Peyer's patch (tissue), 4 donors: Measurements from ENCODE around the gene COL6A3. TPM values are rescaled to one million over a fixed set of nuclear protein-coding genes. Genes with fewer than 3 reads are reported as not detected.

Experiments
- DNase-seq, 3 donors: peaks; one replicate each; pipeline ENCODE4 v3.0.0-alpha.2; 2017 to 2019
- H3K27ac ChIP-seq, 4 donors: fragments of 200-600 bp; sonication (generic); one replicate each; pipeline ENCODE4 v1.5.1; 2016 to 2019
- H3K27me3 ChIP-seq, 2 donors: fragments of 200-600 bp; sonication (generic); one replicate each; pipeline ENCODE4 v1.5.1; 2019
- H3K36me3 ChIP-seq, 3 donors: fragments of 200-600 bp; sonication (generic); one replicate each; pipeline ENCODE4 v1.5.1; 2016 to 2019
- H3K4me1 ChIP-seq, 4 donors: fragments of 200-600 bp; sonication (generic); one replicate each; pipeline ENCODE4 v1.5.1; 2016 to 2019
- H3K4me3 ChIP-seq, 4 donors: fragments of 200-600 bp; sonication (generic); 1 replicate in 3 of 4; 2 replicates in 1 of 4; pipeline ENCODE4 v1.5.1; 2016 to 2019; ENCODE audit warnings: mild to moderate bottlenecking in 1 of 4
- H3K9me3 ChIP-seq, 4 donors: fragments of 200-600 bp; sonication (generic); one replicate each; pipeline ENCODE4 v1.5.1; 2016 to 2019; ENCODE audit warnings: mild to moderate bottlenecking in 1 of 4
- CTCF ChIP-seq, 6 experiments: fragments of 450-650 bp in 4 of 6; fragments of 200-600 bp in 2 of 6; sonication (generic) in 1 of 6; IDR thresholded peaks; one replicate each; pipeline ENCODE4 v1.5.1; 2017 to 2019; ENCODE audit warnings: antibody characterized with exemption in 6 of 6, mild to moderate bottlenecking in 3 of 6, moderate library complexity in 1 of 6
- POLR2A ChIP-seq, 2 donors: fragments of 450-650 bp; IDR thresholded peaks; one replicate each; pipeline ENCODE4 v1.5.1; 2017; ENCODE audit warnings: antibody characterized with exemption in 2 of 2, mild to moderate bottlenecking in 2 of 2, moderate library complexity in 2 of 2
- total RNA-seq, 4 donors: library from RNA; depleted of rRNA; stranded (reverse); fragments of >200 nt; gene quantifications; one replicate each; pipeline ENCODE4 v1.1.0, GENCODE V29; 2016

COL6A3 gene
- total RNA-seq, 4 donors from 2014 or later: 51.7 to 172 (median 71.0) TPM

GRCh38 chr2:237441605-237442274, 27.8 kb upstream of the COL6A3 start:
- no peak for DNase-seq
- no peaks in the 10 kb centered on the region for H3K27me3 ChIP-seq
- no peak overlapping the region for H3K4me3 ChIP-seq
- TF ChIP-seq POLR2A (IDR thresholded peaks at IDR 0.05) (no peak), CTCF (IDR thresholded peaks at IDR 0.05) (no peak)
- peak overlapping the region; percentile 8 to 46 (median 26) for H3K27ac ChIP-seq
- no peaks in the 10 kb centered on the region for H3K36me3 ChIP-seq
- no peaks in the 10 kb centered on the region for H3K4me1 ChIP-seq
- H3K9me3 ChIP-seq: no peaks in the 10 kb centered on the region

- H3K27ac ChIP-seq: peak overlapping the region; percentile 8 to 49 (median 34)
Observed at GRCh38 chr2:237440819-237441281, 26.9 kb upstream of the COL6A3 start.

GRCh38 chr2:237438080-237438940, 24.3 kb upstream of the COL6A3 start:
- H3K27me3 ChIP-seq: no peaks in the 10 kb centered on the region
- no peaks in the 10 kb centered on the region for H3K9me3 ChIP-seq
- TF ChIP-seq POLR2A (IDR thresholded peaks at IDR 0.05) (no peak), CTCF (IDR thresholded peaks at IDR 0.05) (peak in 1 of 6 experiments; percentile 5)
- no peak overlapping the region for H3K4me3 ChIP-seq
- H3K27ac ChIP-seq: no peak overlapping the region
- DNase-seq: no peak
- no peaks in the 10 kb centered on the region for H3K36me3 ChIP-seq
- peaks cover 0 to 14% (median 0%) of the 10 kb centered on the region in 4 donors for H3K4me1 ChIP-seq

More at GRCh38 chr2:237440819-237441281, 26.9 kb upstream of the COL6A3 start:
- DNase-seq: no peak
- Histone ChIP-seq H3K4me3 (no peak overlapping the region), H3K9me3 (no peaks in the 10 kb centered on the region), H3K4me1 (no peaks in the 10 kb centered on the region), H3K36me3 (no peaks in the 10 kb centered on the region), H3K27me3 (no peaks in the 10 kb centered on the region)
- no peak for TF ChIP-seq POLR2A (IDR thresholded peaks at IDR 0.05)
- TF ChIP-seq CTCF (IDR thresholded peaks at IDR 0.05): no peak

GRCh38 chr2:237437566-237437965, 23.6 kb upstream of the COL6A3 start:
- Histone ChIP-seq H3K9me3 (no peaks in the 10 kb centered on the region), H3K4me1 (peaks cover 0 to 14% (median 0%) of the 10 kb centered on the region in 4 donors), H3K27ac (no peak overlapping the region), H3K4me3 (no peak overlapping the region), H3K27me3 (no peaks in the 10 kb centered on the region), H3K36me3 (no peaks in the 10 kb centered on the region)
- no peak for DNase-seq
- no peak for TF ChIP-seq POLR2A (IDR thresholded peaks at IDR 0.05)
- TF ChIP-seq CTCF (IDR thresholded peaks at IDR 0.05): no peak

DNA sequence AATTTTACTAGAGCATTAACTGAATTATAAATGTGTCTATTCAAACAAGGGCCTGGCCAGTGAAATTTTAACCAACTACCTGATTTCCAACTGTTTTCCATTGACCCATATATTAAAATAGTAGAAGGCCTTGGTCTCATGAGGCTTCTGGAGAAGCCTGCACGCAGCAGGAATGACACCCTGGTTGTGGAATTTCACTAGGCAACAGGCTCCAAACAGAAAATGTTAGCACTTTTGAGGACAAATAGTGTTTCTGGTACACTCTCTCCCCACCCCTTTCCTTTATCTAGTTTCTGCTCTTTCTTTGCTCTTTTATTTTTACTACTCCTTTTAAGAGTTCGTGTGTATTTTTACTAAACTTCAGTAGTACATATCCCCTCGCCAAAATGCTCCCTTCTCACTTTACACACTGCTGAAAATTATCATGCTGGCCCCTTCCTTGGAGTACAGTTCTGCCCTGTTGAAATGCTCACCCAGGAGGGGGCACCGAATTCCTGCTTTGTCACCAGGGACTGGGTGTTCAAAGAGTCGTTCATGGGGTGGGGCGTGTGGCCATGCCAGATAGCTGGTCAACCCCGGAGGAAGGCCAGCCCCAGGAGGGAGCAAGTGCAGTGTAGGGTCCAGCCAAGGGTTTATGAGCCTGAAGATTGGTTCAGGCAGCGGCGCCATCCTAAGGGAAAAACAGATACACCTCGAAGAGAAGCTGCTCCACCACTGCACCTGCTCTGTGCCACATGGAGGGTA, 22.1 kb upstream of the COL6A3 start:
- H3K27me3 ChIP-seq: no peaks in the 10 kb centered on the region
- peak overlapping the region; percentile 34 to 68 (median 59) for H3K27ac ChIP-seq
- no peak overlapping the region for H3K4me3 ChIP-seq
- H3K36me3 ChIP-seq: no peaks in the 10 kb centered on the region
- DNase-seq: no peak
- no peak for TF ChIP-seq POLR2A (IDR thresholded peaks at IDR 0.05)
- TF ChIP-seq CTCF (IDR thresholded peaks at IDR 0.05): no peak
- H3K4me1 ChIP-seq: peaks cover 0 to 14% (median 0%) of the 10 kb centered on the region in 4 donors
- H3K9me3 ChIP-seq: no peaks in the 10 kb centered on the region
